Left renal pelvis (tissue), 4 donors: Measurements from ENCODE around the gene AMBRA1. TPM values are rescaled to one million over a fixed set of nuclear protein-coding genes. Genes with fewer than 3 reads are reported as not detected.
"Not testable (repeated sequence)": the region's sequence is repeated elsewhere in the genome, so short reads cannot be mapped to it uniquely, and the experiment has no call there.

Experiments used
- DNase-seq, 4 donors: peaks; one replicate each; pipeline ENCODE4 v3.0.0-alpha.2; 2013; ENCODE audit warnings: low read depth in 4 of 4, low spot score in 3 of 4
- polyA plus RNA-seq, 4 donors: library from polyadenylated mRNA; unstranded; fragments of 120-200 nt; gene quantifications; one replicate each; pipeline ENCODE4 v1.2.1, GENCODE V29; 2013; ENCODE audit not compliant: insufficient read length in 4 of 4

Gene AMBRA1
- polyA plus RNA-seq, 4 donors: 18.8 to 25.8 (median 24.7) TPM

- no peak for DNase-seq
Measured at GRCh38 chr11:46615756-46616155, 21.9 kb upstream of the AMBRA1 start.

GRCh38 chr11:46612326-46612725 is 18.5 kb upstream of the AMBRA1 start:
- no peak for DNase-seq

DNA sequence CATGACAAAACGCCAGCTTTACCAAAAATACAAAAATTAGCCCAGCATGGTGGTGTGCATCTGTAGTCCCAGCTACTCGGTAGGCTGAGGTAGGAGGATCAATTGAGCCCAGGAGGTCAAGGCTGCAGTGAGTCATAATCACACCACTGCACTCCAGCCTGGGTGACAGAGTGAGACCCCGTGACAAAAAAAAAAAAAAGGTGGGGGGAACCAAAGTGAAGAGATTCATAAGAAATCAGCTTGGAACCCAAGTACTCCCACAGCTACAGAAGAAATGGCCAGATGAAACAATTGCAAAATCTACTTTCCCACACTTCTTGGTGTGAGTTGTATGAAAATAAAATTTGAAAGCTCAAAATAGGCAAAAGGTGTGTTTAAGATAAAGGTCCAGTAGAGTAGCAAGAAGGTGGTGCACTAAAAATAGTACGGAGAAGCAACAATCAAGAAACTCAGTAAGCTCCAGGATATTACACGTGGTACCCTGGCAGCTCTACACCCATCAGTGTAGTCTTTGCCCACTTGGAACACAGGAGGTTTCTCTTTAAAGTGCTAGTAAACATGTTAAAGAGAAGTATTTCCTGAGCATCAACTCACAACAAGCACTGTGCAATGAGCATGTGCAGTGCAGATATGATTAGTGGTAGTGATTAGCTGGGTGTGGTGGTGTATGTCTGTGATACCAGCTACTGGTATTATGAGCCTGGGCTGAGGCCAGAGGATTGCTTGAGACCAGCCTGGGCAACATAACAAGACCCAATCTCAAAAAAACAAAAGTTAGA is 17.9 kb upstream of the AMBRA1 start:
- DNase-seq: no peak

DNA sequence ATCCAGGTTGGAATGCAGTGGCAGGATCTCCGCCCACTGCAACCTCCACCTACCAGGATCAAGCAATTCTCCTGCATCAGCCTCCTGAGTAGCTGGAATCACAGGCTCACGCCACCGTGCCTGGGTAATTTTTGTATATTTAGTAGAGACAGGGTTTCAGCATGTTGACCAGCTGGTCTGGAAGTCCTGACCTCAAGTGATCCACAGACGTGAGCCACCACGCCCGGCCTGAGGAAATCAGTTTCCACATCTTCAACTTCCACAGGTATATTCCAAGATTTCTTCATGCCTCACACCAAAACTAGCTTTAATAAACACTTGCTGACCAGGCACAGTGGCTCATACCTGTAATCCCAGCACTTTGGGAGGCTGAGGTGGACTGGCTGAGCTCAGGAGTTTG is 15.6 kb upstream of the AMBRA1 start:
- no peak for DNase-seq

- no peak for DNase-seq
Measured at GRCh38 chr11:46607516-46607915, 13.7 kb upstream of the AMBRA1 start.

DNA sequence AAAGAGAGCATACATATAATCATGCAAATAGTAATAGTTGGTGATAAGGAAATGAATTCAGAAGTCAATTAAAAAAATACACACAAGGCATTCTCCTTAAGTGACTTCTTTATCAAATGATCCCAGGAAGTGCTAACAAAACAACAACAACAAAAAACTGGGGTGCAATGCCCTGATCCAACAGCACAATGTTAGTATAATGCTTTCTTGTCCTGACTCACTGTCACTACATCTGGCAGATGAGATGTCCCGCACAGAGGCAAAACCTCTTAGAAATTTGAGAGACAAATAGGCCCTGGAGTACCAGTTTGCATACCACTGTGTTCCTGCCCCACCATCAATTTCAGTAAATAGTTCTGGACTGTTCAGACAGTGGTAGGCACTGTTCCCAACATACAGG is 11.0 kb upstream of the AMBRA1 start:
- no peak for DNase-seq

GRCh38 chr11:46603704-46604308 is 10.0 kb upstream of the AMBRA1 start:
- no peak for DNase-seq

GRCh38 chr11:46601129-46601528 is 7.3 kb upstream of the AMBRA1 start:
- DNase-seq: no peak

DNA sequence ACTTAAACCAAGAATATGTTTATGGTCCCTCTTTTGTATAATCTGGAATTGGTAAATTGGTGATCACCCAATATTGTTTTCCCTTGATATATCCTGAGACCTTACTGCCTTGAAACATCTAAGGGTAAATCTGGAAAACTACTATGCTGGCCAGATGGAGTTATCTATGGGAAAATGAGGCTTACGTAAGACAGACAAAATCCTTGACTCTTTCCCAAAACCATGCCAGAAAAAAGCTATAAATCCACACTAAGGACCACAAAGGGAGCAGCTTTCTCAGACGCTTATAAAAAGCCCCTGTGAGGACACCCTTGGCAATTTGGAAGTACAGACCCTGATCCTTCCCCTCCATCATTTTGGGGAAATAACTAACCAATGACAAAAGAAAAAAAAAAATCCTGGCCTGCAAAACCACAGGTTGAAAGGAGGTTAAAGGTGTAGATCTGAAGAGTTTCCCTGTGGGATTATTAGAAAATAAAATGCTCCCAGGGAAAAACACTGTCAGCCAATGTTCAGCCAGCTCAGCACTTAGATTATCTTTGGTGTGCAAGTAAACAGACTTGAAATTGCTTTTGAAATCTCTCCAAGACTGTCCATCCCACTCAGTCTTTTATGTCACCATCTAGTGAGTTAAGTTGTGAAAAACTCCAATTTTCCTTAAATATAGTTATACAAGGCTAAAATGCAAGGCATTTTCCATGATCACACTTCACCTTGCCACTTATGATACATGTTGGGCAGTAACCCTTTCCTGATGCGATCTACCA is 6.6 kb upstream of the AMBRA1 start:
- DNase-seq: no peak

- DNase-seq: no peak
Measured at GRCh38 chr11:46599340-46600193, 5.7 kb upstream of the AMBRA1 start.

GRCh38 chr11:46597609-46598219 is 3.9 kb upstream of the AMBRA1 start:
- DNase-seq: no peak

DNA sequence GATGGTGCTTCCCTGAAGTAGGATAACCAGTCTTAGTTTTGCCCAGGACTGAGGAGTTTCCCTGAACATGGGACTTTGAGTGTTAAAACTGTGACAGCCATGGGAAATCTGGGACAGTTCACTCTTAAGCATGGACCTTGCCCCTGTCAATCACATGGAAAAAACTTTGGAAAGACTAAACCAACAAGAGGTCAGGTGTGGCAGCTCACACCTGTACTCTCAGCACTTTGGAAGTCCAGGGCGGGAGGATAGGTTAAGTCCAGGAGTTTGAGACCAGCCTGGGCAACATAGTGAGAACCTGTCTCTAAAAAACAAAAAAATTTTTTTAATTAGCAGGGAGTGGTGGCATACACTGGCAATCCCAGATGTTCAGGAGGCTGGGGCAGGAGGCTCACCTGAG is 3.3 kb upstream of the AMBRA1 start:
- no peak for DNase-seq

DNA sequence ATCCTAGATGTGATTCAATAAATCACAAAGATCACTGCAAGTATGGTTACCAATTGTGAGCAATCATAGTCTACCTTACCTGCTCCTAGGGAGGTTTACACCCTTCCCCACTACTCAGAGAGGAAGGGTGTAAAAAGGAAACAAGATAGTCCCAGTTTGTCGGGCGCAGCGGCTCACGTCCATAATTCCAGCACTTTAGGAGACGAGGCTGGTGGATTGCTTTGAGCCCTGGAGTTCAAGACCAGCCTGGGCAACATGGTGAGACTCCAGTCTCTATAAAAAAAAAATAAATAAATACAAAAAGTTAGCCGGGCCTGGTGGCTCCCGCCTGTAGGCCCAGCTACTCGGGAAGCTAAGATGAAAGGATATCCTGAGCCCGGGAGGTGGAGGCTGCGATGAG is 962 bp upstream of the AMBRA1 start:
- DNase-seq: no peak

DNA sequence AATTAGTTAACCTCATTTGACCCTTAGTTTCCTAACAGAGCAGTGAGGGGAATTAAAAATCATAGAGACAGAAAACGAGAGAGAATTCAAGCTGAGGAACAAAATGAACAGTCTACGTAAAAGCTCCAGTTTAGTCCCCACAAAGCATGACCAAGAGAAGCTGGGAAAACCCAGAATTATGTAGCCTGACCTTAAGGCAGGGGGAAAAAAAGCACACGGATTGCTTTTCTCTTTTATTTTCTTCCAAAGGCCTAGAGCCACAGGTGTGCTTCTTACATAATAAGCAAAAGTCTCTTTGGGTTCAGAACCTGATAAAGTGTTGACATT is 514 bp upstream of the AMBRA1 start:
- no peak for DNase-seq

DNA sequence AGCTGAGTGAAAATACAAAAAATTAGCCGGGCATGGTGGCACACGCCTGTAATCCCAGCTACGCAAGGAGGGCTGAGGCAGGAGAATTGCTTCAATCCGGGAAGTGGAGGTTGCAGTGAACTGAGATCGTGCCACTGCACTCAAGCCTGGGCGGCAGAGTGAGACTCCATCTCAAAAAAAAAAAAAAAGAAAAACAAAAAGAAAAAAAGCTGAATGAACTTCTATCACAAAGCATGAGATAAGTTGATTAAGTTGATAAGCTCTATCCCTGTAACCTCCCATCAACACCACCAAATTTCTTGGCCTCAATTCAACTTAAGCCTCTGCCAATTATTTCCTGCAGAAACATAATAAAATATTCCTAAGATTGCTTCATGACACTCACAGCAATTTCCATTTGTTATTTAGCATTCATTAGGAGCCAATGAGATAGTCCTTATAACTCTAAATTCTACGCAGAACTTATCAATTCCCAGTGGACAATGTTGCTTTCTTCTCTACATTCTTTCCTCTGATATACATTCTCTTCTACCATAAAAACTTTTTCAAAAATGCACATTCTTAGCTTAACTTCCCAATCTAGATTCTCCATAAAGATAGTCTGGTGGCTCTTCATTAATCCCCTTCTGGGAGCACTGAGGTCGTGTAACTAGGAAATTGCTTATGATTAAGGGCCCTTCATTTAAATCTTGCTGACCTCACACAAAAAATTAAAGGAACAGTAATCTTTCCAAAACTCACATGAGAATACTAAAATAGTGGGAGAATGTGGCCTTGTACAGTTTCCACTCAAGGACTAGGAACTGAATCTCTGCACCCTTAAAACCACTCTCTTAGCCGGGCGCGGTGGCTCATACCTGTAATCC is 2.9 kb downstream of the AMBRA1 start:
- DNase-seq: no peak

- DNase-seq: no peak
Measured at GRCh38 chr11:46588915-46589314, 4.9 kb downstream of the AMBRA1 start.

DNA sequence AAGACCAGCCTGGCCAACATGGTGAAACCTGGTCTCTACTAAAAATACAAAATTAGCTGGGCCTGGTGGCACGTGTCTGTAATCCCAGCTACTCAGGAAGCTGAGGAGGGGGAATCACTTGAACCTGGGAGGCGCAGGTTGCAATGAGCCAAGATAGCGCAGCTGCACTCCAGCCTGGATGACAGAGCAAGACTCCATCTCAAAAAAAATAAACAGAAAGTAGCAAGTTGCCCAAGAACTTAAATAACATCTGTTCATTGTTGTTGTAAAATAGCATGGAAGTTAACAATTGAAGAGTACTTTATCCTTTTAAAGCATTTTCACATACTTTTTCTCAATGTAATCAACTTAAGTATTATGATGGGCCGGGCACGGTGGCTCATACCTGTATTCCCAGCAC is 5.7 kb downstream of the AMBRA1 start:
- no peak for DNase-seq

GRCh38 chr11:46583513-46583912 is 10.3 kb downstream of the AMBRA1 start:
- DNase-seq: not testable (repeated sequence)

- no peak for DNase-seq
Measured at GRCh38 chr11:46582588-46582987, 11.2 kb downstream of the AMBRA1 start.

DNA sequence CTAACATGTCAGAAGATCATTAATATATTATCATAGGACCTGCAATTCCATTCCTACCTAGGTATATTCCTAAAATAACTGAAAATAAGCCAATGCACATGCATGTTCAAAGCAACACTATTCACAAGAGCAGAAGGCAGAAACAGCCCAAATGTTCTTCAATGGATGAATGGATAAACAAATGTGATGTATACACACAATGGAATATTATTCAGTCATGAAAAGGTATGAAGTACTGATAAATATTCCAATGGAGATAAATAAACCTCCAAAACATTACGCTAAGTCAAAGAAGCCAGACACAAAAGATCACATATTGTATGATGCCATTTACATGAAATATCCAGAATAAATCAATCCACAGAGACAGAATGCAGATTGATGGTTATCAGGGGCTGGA is 16.8 kb downstream of the AMBRA1 start:
- no peak for DNase-seq
